PC-3 (cell line): ENCODE results near the gene TTC5. TPM values are rescaled to one million over a fixed set of nuclear protein-coding genes. Genes with fewer than 3 reads are reported as not detected.

Experiments used
- ATAC-seq: fragments of 200-7000 bp; cut with Tn5 transposase; 2 replicates; pipeline ENCODE4 v1.9.1; 2020; ENCODE audit warnings: mild to moderate bottlenecking, moderate library complexity
- BruUV-seq: library from RNA; stranded (reverse); fragments of 400-500 nt; replicated peaks from 2 replicates; lab custom pipeline; 2021; lab: Mats Ljungman, UMichigan
- CTCF ChIA-PET: fragments of 300-600 bp; sonication (Branson Sonifier 250); formaldehyde crosslinking; loops from one replicate; lab custom pipeline; 2022; ENCODE audit warnings: antibody characterized with exemption; lab: Charles Lee
- POLR2A ChIA-PET: fragments of 300-600 bp; sonication (Branson Sonifier 250); formaldehyde crosslinking; loops from one replicate; lab custom pipeline; 2022; ENCODE audit warnings: antibody characterized with exemption; ENCODE audit not compliant: unreplicated experiment; lab: Charles Lee
- DNase-seq: peaks from one replicate; pipeline ENCODE4 v3.0.0-alpha.2; 2015
- H2AFZ ChIP-seq: fragments of 300-600 bp; sonication (generic); 2 replicates; pipeline ENCODE4 v1.6.0; 2016; ENCODE audit warnings: antibody characterized with exemption, low read length
- H3F3A ChIP-seq: fragments of 300-600 bp; sonication (generic); one replicate; pipeline ENCODE4 v1.6.0; 2017; ENCODE audit warnings: antibody characterized with exemption, low read length, control low read depth, mild to moderate bottlenecking; ENCODE audit not compliant: unreplicated experiment
- H3K27ac ChIP-seq: fragments of 300-600 bp; sonication (generic); 2 replicates; pipeline ENCODE4 v1.5.1; 2016; ENCODE audit warnings: mild to moderate bottlenecking, low read length
- H3K27me3 ChIP-seq: fragments of 300-600 bp; sonication (generic); 2 replicates; pipeline ENCODE4 v1.6.1; 2016; ENCODE audit warnings: low read length, mixed read lengths
- H3K36me3 ChIP-seq: fragments of 300-600 bp; sonication (generic); 2 replicates; pipeline ENCODE4 v1.6.1; 2016; ENCODE audit warnings: low read depth, mixed run types, low read length, mixed read lengths
- H3K4me1 ChIP-seq: fragments of 300-600 bp; sonication (generic); 2 replicates; pipeline ENCODE4 v1.5.1; 2016; ENCODE audit warnings: low read length; ENCODE audit not compliant: insufficient read depth
- H3K4me2 ChIP-seq: fragments of 300-600 bp; sonication (generic); 2 replicates; pipeline ENCODE4 v1.6.0; 2016; ENCODE audit warnings: low read length
- H3K4me3 ChIP-seq: fragments of 300-600 bp; sonication (generic); 2 replicates; pipeline ENCODE4 v1.5.1; 2016; ENCODE audit warnings: mild to moderate bottlenecking, low read length, mixed read lengths
- H3K79me2 ChIP-seq: fragments of 300-600 bp; sonication (generic); 2 replicates; pipeline ENCODE4 v1.6.1; 2017; ENCODE audit warnings: low read length, mixed read lengths
- H3K9ac ChIP-seq: fragments of 300-600 bp; sonication (generic); 2 replicates; pipeline ENCODE4 v1.6.0; 2016; ENCODE audit warnings: mild to moderate bottlenecking, low read length
- H3K9me2 ChIP-seq: fragments of 300-600 bp; sonication (generic); replicated peaks from 2 replicates; pipeline ENCODE4 v1.6.1; 2016; ENCODE audit warnings: mixed run types, low read length, mixed read lengths
- H3K9me3 ChIP-seq: fragments of 300-600 bp; sonication (generic); 2 replicates; pipeline ENCODE4 v1.6.1; 2016; ENCODE audit warnings: low read length, mixed read lengths
- H4K20me1 ChIP-seq: fragments of 300-600 bp; sonication (generic); 2 replicates; pipeline ENCODE4 v1.6.1; 2016; ENCODE audit warnings: low read length, mixed read lengths
- EZH2 ChIP-seq: fragments of 300-600 bp; sonication (generic); IDR thresholded peaks from one replicate; pipeline ENCODE4 v1.6.1; 2017; ENCODE audit warnings: antibody characterized with exemption, mild to moderate bottlenecking, low read length; ENCODE audit not compliant: unreplicated experiment
- EZH2phosphoT487 ChIP-seq: fragments of 300-600 bp; sonication (generic); IDR thresholded peaks from 2 replicates; pipeline ENCODE4 v1.6.1; 2018; ENCODE audit warnings: mild to moderate bottlenecking, antibody characterized with exemption, low read length, borderline replicate concordance
- intact Hi-C: fragments of 100-400 bp; cut with micrococcal nuclease; formaldehyde crosslinking; loops from 2 replicates; pipeline ENCODE4 v1.9.0; 2023
- total RNA-seq: library from RNA; depleted of rRNA; stranded (reverse); fragments of >200 nt; gene quantifications from 2 replicates; pipeline ENCODE4 v1.2.3, GENCODE V29; 2014
- TF ChIP-seq, protein P1 (sequence below): fragments of 300-600 bp; sonication (generic); conservative IDR thresholded peaks from 2 replicates; pipeline ENCODE4 v1.5.1; 2017; ENCODE audit warnings: antibody characterized with exemption, low read depth, mild to moderate bottlenecking, low read length

Gene TTC5
- total RNA-seq, 1 experiment from 2014 or later, result 9.8 TPM

DNA sequence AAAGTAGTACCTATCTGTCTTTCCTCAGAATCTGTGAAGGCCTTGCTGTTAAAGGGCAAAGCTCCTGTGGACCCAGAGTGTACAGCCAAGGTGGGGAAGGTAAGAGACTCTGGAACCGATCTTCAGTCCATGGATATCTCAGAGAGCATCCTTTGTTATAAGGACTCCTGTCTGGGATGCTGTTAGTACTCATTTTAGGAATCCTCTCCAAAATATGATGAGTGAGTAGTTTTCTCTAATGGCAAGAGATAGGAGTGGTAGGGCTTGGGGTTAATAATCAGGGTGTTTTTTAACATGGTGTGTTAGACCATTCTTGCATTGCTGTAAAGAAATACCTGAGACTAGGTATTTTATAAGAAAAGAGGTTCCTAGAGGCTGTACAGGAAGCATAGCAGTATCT lies 39.6 kb upstream of the TTC5 start:
- H2AFZ ChIP-seq, result no peak overlapping the region
- no peaks in the 10 kb centered on the region; the same call in 1 of the 2 replicates for H4K20me1 ChIP-seq
- peaks cover 22% of the 10 kb centered on the region for H3K79me2 ChIP-seq
- no peak for DNase-seq
- POLR2A ChIA-PET, result no interaction called here
- CTCF ChIA-PET, result no interaction called here
- H3K4me2 ChIP-seq, result no peak overlapping the region
- H3K4me1 ChIP-seq, result peaks cover 15% of the 10 kb centered on the region
- H3F3A ChIP-seq, result no peaks in the 10 kb centered on the region
- TF ChIP-seq EZH2, result no peak
- TF ChIP-seq, protein P1, sequence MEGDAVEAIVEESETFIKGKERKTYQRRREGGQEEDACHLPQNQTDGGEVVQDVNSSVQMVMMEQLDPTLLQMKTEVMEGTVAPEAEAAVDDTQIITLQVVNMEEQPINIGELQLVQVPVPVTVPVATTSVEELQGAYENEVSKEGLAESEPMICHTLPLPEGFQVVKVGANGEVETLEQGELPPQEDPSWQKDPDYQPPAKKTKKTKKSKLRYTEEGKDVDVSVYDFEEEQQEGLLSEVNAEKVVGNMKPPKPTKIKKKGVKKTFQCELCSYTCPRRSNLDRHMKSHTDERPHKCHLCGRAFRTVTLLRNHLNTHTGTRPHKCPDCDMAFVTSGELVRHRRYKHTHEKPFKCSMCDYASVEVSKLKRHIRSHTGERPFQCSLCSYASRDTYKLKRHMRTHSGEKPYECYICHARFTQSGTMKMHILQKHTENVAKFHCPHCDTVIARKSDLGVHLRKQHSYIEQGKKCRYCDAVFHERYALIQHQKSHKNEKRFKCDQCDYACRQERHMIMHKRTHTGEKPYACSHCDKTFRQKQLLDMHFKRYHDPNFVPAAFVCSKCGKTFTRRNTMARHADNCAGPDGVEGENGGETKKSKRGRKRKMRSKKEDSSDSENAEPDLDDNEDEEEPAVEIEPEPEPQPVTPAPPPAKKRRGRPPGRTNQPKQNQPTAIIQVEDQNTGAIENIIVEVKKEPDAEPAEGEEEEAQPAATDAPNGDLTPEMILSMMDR, result no peak
- TF ChIP-seq EZH2phosphoT487, result no peak
- no TSS peak for BruUV-seq
- intact Hi-C loops, result no loop called here
- H3K27ac ChIP-seq, result no peak overlapping the region
- H3K4me3 ChIP-seq, result no peak overlapping the region
- peaks cover 37% of the 10 kb centered on the region for H3K36me3 ChIP-seq
- no peaks in the 10 kb centered on the region for H3K27me3 ChIP-seq
- H3K9ac ChIP-seq, result no peak overlapping the region
- H3K9me3 ChIP-seq, result no peaks in the 10 kb centered on the region
- H3K9me2 ChIP-seq, result no peaks in the 10 kb centered on the region
- ATAC-seq, result no peak

GRCh38 chr14:20343862-20344220 lies 38.1 kb upstream of the TTC5 start:
- ATAC-seq, result no peak
- CTCF ChIA-PET, result interaction anchor here (0.6 to 1.5 kb wide), 3 partner anchors 16 to 111 kb away, joined by 3 to 6 read pairs (median 4); partner anchors contain the start of genes APEX1 and OSGEP

More at GRCh38 chr14:20343862-20344220, 38.1 kb upstream of the TTC5 start:
- H3K79me2 ChIP-seq, result peaks cover 22% of the 10 kb centered on the region
- POLR2A ChIA-PET, result interaction anchor here (0.6 to 1.5 kb wide), 7 partner anchors 10 to 304 kb away, joined by 3 to 37 read pairs (median 6); partner anchors contain the start of genes APEX1, OSGEP, PIP4P1 and PNP
- H3K9me3 ChIP-seq, result no peaks in the 10 kb centered on the region
- intact Hi-C loops, result loop anchor here (1.0 to 2.0 kb wide), 5 partner anchors 11 to 269 kb away; partner anchors contain the start of genes APEX1, CCNB1IP1 and TEP1
- TSS peak; percentile 80 for BruUV-seq
- H3K4me2 ChIP-seq, result peak overlapping the region; percentile 83
- H3K9ac ChIP-seq, result peak overlapping the region; percentile 86
- peak; percentile 32 for DNase-seq
- peak overlapping the region; percentile 66 for H2AFZ ChIP-seq
- H4K20me1 ChIP-seq, result no peaks in the 10 kb centered on the region
- peaks cover 9% of the 10 kb centered on the region; the same call in 1 of the 2 replicates for H3K4me1 ChIP-seq
- peak overlapping the region; percentile 71 for H3K4me3 ChIP-seq
- H3K27ac ChIP-seq, result peak overlapping the region; percentile 22
- TF ChIP-seq, protein P1, result no peak
- no peak for TF ChIP-seq EZH2phosphoT487
- no peak for TF ChIP-seq EZH2
- peaks cover 28% of the 10 kb centered on the region for H3K36me3 ChIP-seq
- no peaks in the 10 kb centered on the region for H3K9me2 ChIP-seq
- H3K27me3 ChIP-seq, result no peaks in the 10 kb centered on the region
- H3F3A ChIP-seq, result no peaks in the 10 kb centered on the region
